Measurements from ENCODE around the gene RC3H1.

- no peak for TF ChIP-seq HNF4A (conservative IDR thresholded peaks at IDR 0.05)
- no peak for TF ChIP-seq CTCF (IDR thresholded peaks at IDR 0.05; ENCODE audit: low read depth, low read length, missing input control)
- no peak for TF ChIP-seq SP1 (IDR thresholded peaks at IDR 0.05)
- TF ChIP-seq MAX (IDR thresholded peaks at IDR 0.05): no peak
- no peak for TF ChIP-seq FOXA1 (IDR thresholded peaks at IDR 0.05)
- TF ChIP-seq, protein P1, sequence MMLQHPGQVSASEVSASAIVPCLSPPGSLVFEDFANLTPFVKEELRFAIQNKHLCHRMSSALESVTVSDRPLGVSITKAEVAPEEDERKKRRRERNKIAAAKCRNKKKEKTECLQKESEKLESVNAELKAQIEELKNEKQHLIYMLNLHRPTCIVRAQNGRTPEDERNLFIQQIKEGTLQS (IDR thresholded peaks at IDR 0.05): no peak
- TF ChIP-seq, protein P2, sequence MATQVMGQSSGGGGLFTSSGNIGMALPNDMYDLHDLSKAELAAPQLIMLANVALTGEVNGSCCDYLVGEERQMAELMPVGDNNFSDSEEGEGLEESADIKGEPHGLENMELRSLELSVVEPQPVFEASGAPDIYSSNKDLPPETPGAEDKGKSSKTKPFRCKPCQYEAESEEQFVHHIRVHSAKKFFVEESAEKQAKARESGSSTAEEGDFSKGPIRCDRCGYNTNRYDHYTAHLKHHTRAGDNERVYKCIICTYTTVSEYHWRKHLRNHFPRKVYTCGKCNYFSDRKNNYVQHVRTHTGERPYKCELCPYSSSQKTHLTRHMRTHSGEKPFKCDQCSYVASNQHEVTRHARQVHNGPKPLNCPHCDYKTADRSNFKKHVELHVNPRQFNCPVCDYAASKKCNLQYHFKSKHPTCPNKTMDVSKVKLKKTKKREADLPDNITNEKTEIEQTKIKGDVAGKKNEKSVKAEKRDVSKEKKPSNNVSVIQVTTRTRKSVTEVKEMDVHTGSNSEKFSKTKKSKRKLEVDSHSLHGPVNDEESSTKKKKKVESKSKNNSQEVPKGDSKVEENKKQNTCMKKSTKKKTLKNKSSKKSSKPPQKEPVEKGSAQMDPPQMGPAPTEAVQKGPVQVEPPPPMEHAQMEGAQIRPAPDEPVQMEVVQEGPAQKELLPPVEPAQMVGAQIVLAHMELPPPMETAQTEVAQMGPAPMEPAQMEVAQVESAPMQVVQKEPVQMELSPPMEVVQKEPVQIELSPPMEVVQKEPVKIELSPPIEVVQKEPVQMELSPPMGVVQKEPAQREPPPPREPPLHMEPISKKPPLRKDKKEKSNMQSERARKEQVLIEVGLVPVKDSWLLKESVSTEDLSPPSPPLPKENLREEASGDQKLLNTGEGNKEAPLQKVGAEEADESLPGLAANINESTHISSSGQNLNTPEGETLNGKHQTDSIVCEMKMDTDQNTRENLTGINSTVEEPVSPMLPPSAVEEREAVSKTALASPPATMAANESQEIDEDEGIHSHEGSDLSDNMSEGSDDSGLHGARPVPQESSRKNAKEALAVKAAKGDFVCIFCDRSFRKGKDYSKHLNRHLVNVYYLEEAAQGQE (IDR thresholded peaks at IDR 0.05): no peak
- no peak for TF ChIP-seq NR2F2 (IDR thresholded peaks at IDR 0.05)
- no peak for TF ChIP-seq TAF1 (conservative IDR thresholded peaks at IDR 0.05)
Observed at GRCh38 chr1:174021591-174022079, 522 bp downstream of the RC3H1 start.

Measured in liver (tissue), 3 donors.